Parathyroid adenoma (tissue), 2 donors: Measurements from ENCODE around the gene KCNK6.
A peak's percentile ranks its signal among the peaks of the same experiment; 100 is the strongest.

Experiments
- H2AFZ ChIP-seq: fragments of 300-600 bp; sonication (generic); one replicate; pipeline ENCODE4 v1.7.0; 2017; ENCODE audit warnings: antibody characterized with exemption, mild to moderate bottlenecking
- H3K27ac ChIP-seq: fragments of 300-600 bp; sonication (generic); one replicate; pipeline ENCODE4 v1.7.0; 2017
- H3K27me3 ChIP-seq: fragments of 300-600 bp; sonication (generic); one replicate; pipeline ENCODE4 v1.7.0; 2017; ENCODE audit warnings: low read length; ENCODE audit not compliant: control insufficient read depth, insufficient read depth
- H3K36me3 ChIP-seq: fragments of 300-600 bp; sonication (generic); one replicate; pipeline ENCODE4 v1.7.0; 2017; ENCODE audit warnings: low read length; ENCODE audit not compliant: control insufficient read depth, insufficient read depth
- H3K4me1 ChIP-seq: fragments of 300-600 bp; sonication (generic); one replicate; pipeline ENCODE4 v1.7.0; 2017; ENCODE audit warnings: control low read depth
- H3K4me2 ChIP-seq: fragments of 300-600 bp; sonication (generic); one replicate; pipeline ENCODE4 v1.7.0; 2017; ENCODE audit warnings: low read length
- H3K4me3 ChIP-seq: fragments of 300-600 bp; sonication (generic); one replicate; pipeline ENCODE4 v1.7.0; 2017; ENCODE audit warnings: low read depth, low read length
- H3K79me2 ChIP-seq: fragments of 300-600 bp; sonication (generic); one replicate; pipeline ENCODE4 v1.7.0; 2017; ENCODE audit warnings: control low read depth
- H3K9ac ChIP-seq: fragments of 300-600 bp; sonication (generic); one replicate; pipeline ENCODE4 v1.7.0; 2017; ENCODE audit warnings: mild to moderate bottlenecking
- H3K9me3 ChIP-seq: fragments of 300-600 bp; sonication (generic); one replicate; pipeline ENCODE4 v1.7.0; 2017; ENCODE audit warnings: low read length; ENCODE audit not compliant: control insufficient read depth
- CTCF ChIP-seq: fragments of 300-600 bp; sonication (generic); IDR thresholded peaks from one replicate; pipeline ENCODE4 v1.7.0; 2017; ENCODE audit warnings: antibody characterized with exemption, mild to moderate bottlenecking
- donor health status: primary hyperparathyroidism.

Gene KCNK6

GRCh38 chr19:38375098-38375493, 55.5 kb downstream of the KCNK6 start:
- Histone ChIP-seq H3K79me2 (peaks cover 40% of the 10 kb centered on the region), H3K4me3 (peak overlapping the region; percentile 87), H3K36me3 (no peaks in the 10 kb centered on the region), H2AFZ (peak overlapping the region; percentile 98), H3K27me3 (no peaks in the 10 kb centered on the region), H3K4me1 (peaks cover 9% of the 10 kb centered on the region), H3K27ac (peak overlapping the region; percentile 91), H3K4me2 (peak overlapping the region; percentile 89), H3K9ac (peak overlapping the region; percentile 85), H3K9me3 (no peaks in the 10 kb centered on the region)
- TF ChIP-seq CTCF: no peak

- H3K27ac ChIP-seq: no peak overlapping the region
Measured at GRCh38 chr19:38375748-38376147, 56.1 kb downstream of the KCNK6 start.

GRCh38 chr19:38376576-38376975, 56.9 kb downstream of the KCNK6 start:
- Histone ChIP-seq H3K27ac (no peak overlapping the region), H3K27me3 (no peaks in the 10 kb centered on the region), H3K4me2 (peak overlapping the region; percentile 9), H2AFZ (no peak overlapping the region), H3K9ac (no peak overlapping the region), H3K79me2 (peaks cover 43% of the 10 kb centered on the region), H3K36me3 (no peaks in the 10 kb centered on the region), H3K9me3 (no peaks in the 10 kb centered on the region), H3K4me1 (peaks cover 9% of the 10 kb centered on the region), H3K4me3 (no peak overlapping the region)
- no peak for TF ChIP-seq CTCF

More at GRCh38 chr19:38375748-38376147, 56.1 kb downstream of the KCNK6 start:
- Histone ChIP-seq H2AFZ (no peak overlapping the region), H3K36me3 (no peaks in the 10 kb centered on the region), H3K4me3 (peak overlapping the region; percentile 87), H3K9ac (no peak overlapping the region), H3K9me3 (no peaks in the 10 kb centered on the region), H3K4me1 (peaks cover 9% of the 10 kb centered on the region), H3K4me2 (peak overlapping the region; percentile 89), H3K27me3 (no peaks in the 10 kb centered on the region), H3K79me2 (peaks cover 40% of the 10 kb centered on the region)
- no peak for TF ChIP-seq CTCF

- H3K4me3 ChIP-seq: no peak overlapping the region
- no peak for TF ChIP-seq CTCF
Measured at GRCh38 chr19:38377052-38377451, 57.4 kb downstream of the KCNK6 start.

DNA sequence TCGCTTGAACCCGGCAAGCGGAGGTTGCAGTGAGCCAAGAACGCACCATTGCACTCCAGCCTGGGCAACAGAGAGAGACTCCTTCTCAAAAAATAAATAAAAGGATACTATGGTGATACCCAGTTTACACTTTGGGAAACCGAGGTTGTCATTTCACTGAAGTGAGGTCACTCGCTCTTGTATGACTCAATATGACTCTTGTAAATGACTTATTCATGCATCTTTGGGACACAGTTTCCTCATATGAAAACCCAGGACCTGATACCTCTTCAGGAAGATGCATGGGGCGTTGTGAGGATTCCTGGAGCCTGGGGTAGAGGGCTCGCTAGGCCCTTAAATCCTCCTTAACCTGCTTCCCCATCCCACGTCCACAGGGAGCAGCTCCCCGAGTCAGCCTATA, 59.2 kb downstream of the KCNK6 start:
- peaks cover 6% of the 10 kb centered on the region for H3K4me1 ChIP-seq
- no peaks in the 10 kb centered on the region for H3K36me3 ChIP-seq
- no peak overlapping the region for H2AFZ ChIP-seq
- no peaks in the 10 kb centered on the region for H3K27me3 ChIP-seq
- H3K27ac ChIP-seq: no peak overlapping the region
- peaks cover 43% of the 10 kb centered on the region for H3K79me2 ChIP-seq
- H3K9ac ChIP-seq: no peak overlapping the region
- no peak for TF ChIP-seq CTCF
- no peak overlapping the region for H3K4me3 ChIP-seq
- H3K4me2 ChIP-seq: no peak overlapping the region
- no peaks in the 10 kb centered on the region for H3K9me3 ChIP-seq

More at GRCh38 chr19:38377052-38377451, 57.4 kb downstream of the KCNK6 start:
- H3K36me3 ChIP-seq: no peaks in the 10 kb centered on the region
- H3K9ac ChIP-seq: no peak overlapping the region
- H3K4me1 ChIP-seq: peaks cover 9% of the 10 kb centered on the region
- H3K9me3 ChIP-seq: no peaks in the 10 kb centered on the region
- no peak overlapping the region for H3K4me2 ChIP-seq
- H3K27ac ChIP-seq: no peak overlapping the region
- peaks cover 43% of the 10 kb centered on the region for H3K79me2 ChIP-seq
- H3K27me3 ChIP-seq: no peaks in the 10 kb centered on the region
- H2AFZ ChIP-seq: no peak overlapping the region
